Measurements from ENCODE around the gene NF2.

DNA sequence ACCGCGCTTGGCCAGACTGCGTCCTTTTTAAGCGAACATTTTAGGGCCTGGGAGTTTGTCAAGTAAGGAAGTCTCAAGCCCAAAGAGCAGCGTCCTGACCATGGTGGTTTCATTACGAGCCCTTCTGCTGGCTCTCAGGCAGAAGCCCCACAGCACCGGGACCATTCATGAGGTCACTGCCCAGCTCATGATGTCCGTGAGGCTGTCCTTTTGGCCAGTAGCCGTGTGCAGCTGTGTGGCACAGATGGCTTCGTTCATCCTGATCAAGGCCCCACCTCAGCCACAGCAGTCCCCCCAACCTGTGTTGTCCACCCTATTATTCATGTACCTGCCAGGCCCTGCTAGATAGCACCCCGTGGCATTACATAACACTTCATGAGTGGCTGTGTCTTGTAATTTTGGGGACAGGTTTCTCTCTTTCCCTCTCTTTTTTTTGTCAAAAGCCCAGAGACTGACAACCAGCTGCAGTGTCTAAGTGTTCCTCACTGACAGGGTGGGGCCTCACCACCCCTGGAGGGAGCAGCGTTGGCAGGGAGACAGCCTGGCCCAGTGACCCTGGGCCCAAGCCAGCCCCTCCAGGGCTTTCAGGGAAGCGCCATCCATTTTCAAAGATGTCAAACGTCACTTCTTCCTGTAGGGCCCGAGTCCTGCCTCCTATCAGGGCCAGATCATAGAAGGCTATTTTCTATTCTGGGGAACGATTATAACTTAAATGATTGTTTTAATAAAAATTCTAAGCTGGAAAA, 94.6 kb downstream of the NF2 start:
- TF ChIP-seq, protein P1, sequence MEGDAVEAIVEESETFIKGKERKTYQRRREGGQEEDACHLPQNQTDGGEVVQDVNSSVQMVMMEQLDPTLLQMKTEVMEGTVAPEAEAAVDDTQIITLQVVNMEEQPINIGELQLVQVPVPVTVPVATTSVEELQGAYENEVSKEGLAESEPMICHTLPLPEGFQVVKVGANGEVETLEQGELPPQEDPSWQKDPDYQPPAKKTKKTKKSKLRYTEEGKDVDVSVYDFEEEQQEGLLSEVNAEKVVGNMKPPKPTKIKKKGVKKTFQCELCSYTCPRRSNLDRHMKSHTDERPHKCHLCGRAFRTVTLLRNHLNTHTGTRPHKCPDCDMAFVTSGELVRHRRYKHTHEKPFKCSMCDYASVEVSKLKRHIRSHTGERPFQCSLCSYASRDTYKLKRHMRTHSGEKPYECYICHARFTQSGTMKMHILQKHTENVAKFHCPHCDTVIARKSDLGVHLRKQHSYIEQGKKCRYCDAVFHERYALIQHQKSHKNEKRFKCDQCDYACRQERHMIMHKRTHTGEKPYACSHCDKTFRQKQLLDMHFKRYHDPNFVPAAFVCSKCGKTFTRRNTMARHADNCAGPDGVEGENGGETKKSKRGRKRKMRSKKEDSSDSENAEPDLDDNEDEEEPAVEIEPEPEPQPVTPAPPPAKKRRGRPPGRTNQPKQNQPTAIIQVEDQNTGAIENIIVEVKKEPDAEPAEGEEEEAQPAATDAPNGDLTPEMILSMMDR (conservative IDR thresholded peaks at IDR 0.05; ENCODE audit: low read depth in 2 of 2) = no peak
- TF ChIP-seq POLR2AphosphoS5 (IDR thresholded peaks at IDR 0.05; ENCODE audit: low read depth) (no peak), REST (IDR thresholded peaks at IDR 0.05; ENCODE audit: unreplicated experiment) (no peak), EZH2 (IDR thresholded peaks at IDR 0.05; ENCODE audit: low read depth, unreplicated experiment) (no peak), CREB1 (CRISPR knock-in tag; IDR thresholded peaks at IDR 0.05; ENCODE audit: low read depth) (no peak)
